DOHH2 (cell line): ENCODE results near the gene SEMA4C.

Source experiments
- H3F3A ChIP-seq: fragments of 200-600 bp; sonication (generic), shearing (Covaris generic); 2 replicates; pipeline ENCODE4 v1.6.0; 2016; ENCODE audit warnings: antibody characterized with exemption, mild to moderate bottlenecking; ENCODE audit not compliant: control insufficient read depth, insufficient read depth
- H3K27ac ChIP-seq: fragments of 200-600 bp; sonication (generic); 2 replicates; pipeline ENCODE4 v1.5.1; 2014; ENCODE audit warnings: low read depth, mild to moderate bottlenecking, low read length, moderate library complexity
- H3K27me3 ChIP-seq: fragments of 200-600 bp; sonication (generic); 2 replicates; pipeline ENCODE4 v1.6.1; 2014; ENCODE audit warnings: mild to moderate bottlenecking, low read length, mixed read lengths; ENCODE audit not compliant: control insufficient read depth
- H3K36me3 ChIP-seq: fragments of 200-600 bp; sonication (generic); 2 replicates; pipeline ENCODE4 v1.6.1; 2014; ENCODE audit warnings: mild to moderate bottlenecking, low read length, moderate library complexity, mixed read lengths; ENCODE audit not compliant: control insufficient read depth
- H3K4me1 ChIP-seq: fragments of 200-600 bp; sonication (generic); 2 replicates; pipeline ENCODE4 v1.6.1; 2014; ENCODE audit warnings: mild to moderate bottlenecking, low read length, mixed read lengths; ENCODE audit not compliant: control insufficient read depth
- H3K4me2 ChIP-seq: fragments of 200-600 bp; sonication (generic); 2 replicates; pipeline ENCODE4 v1.6.0; 2014; ENCODE audit warnings: mild to moderate bottlenecking, low read length, moderate library complexity
- H3K4me3 ChIP-seq: fragments of 200-600 bp; sonication (generic); 2 replicates; pipeline ENCODE4 v1.5.1; 2014; ENCODE audit warnings: mild to moderate bottlenecking, low read length, mixed read lengths
- H3K79me2 ChIP-seq: fragments of 200-600 bp; sonication (generic); 2 replicates; pipeline ENCODE4 v1.6.1; 2014; ENCODE audit warnings: mild to moderate bottlenecking, low read length, mixed read lengths; ENCODE audit not compliant: control insufficient read depth
- H3K9me2 ChIP-seq: fragments of 200-600 bp; sonication (generic); replicated peaks from 2 replicates; pipeline ENCODE4 v1.6.1; 2014; ENCODE audit warnings: mild to moderate bottlenecking, low read length, mixed read lengths; ENCODE audit not compliant: control insufficient read depth
- H3K9me3 ChIP-seq: fragments of 200-600 bp; sonication (generic); 2 replicates; pipeline ENCODE4 v1.6.1; 2014; ENCODE audit warnings: antibody characterized with exemption, low read length, mixed read lengths; ENCODE audit not compliant: control insufficient read depth, insufficient read depth
- H4K20me1 ChIP-seq: fragments of 200-600 bp; sonication (generic); 2 replicates; pipeline ENCODE4 v1.6.0; 2014; ENCODE audit warnings: low read depth, mild to moderate bottlenecking, antibody characterized with exemption, low read length, moderate library complexity; ENCODE audit not compliant: control insufficient read depth, insufficient read depth
- CTCF ChIP-seq: fragments of 200-600 bp; sonication (generic); IDR thresholded peaks from one replicate; pipeline ENCODE4 v1.5.1; 2014; ENCODE audit warnings: antibody characterized with exemption, mild to moderate bottlenecking, low read depth, low read length; ENCODE audit not compliant: poor library complexity, severe bottlenecking
- EZH2phosphoT487 ChIP-seq: fragments of 200-600 bp; sonication (generic); IDR thresholded peaks from 2 replicates; pipeline ENCODE4 v1.6.1; 2017; ENCODE audit warnings: borderline replicate concordance, mild to moderate bottlenecking, antibody characterized with exemption, low read length, moderate library complexity, mixed read lengths

The SEMA4C gene

GRCh38 chr2:96903815-96904214, 33.9 kb upstream of the SEMA4C start:
- TF ChIP-seq EZH2phosphoT487 (no peak), CTCF (no peak)
- H3K9me3 ChIP-seq, result no peaks in the 10 kb centered on the region
- no peaks in the 10 kb centered on the region for H4K20me1 ChIP-seq
- no peaks in the 10 kb centered on the region for H3F3A ChIP-seq
- no peaks in the 10 kb centered on the region for H3K79me2 ChIP-seq
- H3K36me3 ChIP-seq, result no peaks in the 10 kb centered on the region
- no peak overlapping the region for H3K4me3 ChIP-seq
- no peaks in the 10 kb centered on the region for H3K9me2 ChIP-seq
- H3K27ac ChIP-seq, result no peak overlapping the region
- no peaks in the 10 kb centered on the region for H3K4me1 ChIP-seq
- H3K4me2 ChIP-seq, result no peak overlapping the region
- H3K27me3 ChIP-seq, result no peaks in the 10 kb centered on the region

- H3K4me3 ChIP-seq, result no peak overlapping the region
- H3K9me3 ChIP-seq, result no peaks in the 10 kb centered on the region
- no peaks in the 10 kb centered on the region for H3K9me2 ChIP-seq
- H3K4me1 ChIP-seq, result no peaks in the 10 kb centered on the region
- H3K36me3 ChIP-seq, result no peaks in the 10 kb centered on the region
- TF ChIP-seq EZH2phosphoT487, result no peak
- TF ChIP-seq CTCF, result no peak
- H3K27me3 ChIP-seq, result no peaks in the 10 kb centered on the region
- no peaks in the 10 kb centered on the region for H3F3A ChIP-seq
- no peak overlapping the region for H3K4me2 ChIP-seq
- no peaks in the 10 kb centered on the region for H4K20me1 ChIP-seq
- H3K27ac ChIP-seq, result no peak overlapping the region
- no peaks in the 10 kb centered on the region for H3K79me2 ChIP-seq
Measured at GRCh38 chr2:96903318-96903717, 33.4 kb upstream of the SEMA4C start.

GRCh38 chr2:96900237-96900636, 30.4 kb upstream of the SEMA4C start:
- no peaks in the 10 kb centered on the region for H3K36me3 ChIP-seq
- H3K9me2 ChIP-seq, result no peaks in the 10 kb centered on the region
- H3K9me3 ChIP-seq, result no peaks in the 10 kb centered on the region
- TF ChIP-seq CTCF, result no peak
- no peak for TF ChIP-seq EZH2phosphoT487
- H3K79me2 ChIP-seq, result no peaks in the 10 kb centered on the region
- H3K4me3 ChIP-seq, result no peak overlapping the region
- no peaks in the 10 kb centered on the region for H4K20me1 ChIP-seq
- H3K27ac ChIP-seq, result no peak overlapping the region
- H3K4me2 ChIP-seq, result no peak overlapping the region
- peaks cover 3% of the 10 kb centered on the region; the same call in 1 of the 2 replicates for H3K27me3 ChIP-seq
- no peaks in the 10 kb centered on the region for H3K4me1 ChIP-seq
- H3F3A ChIP-seq, result no peaks in the 10 kb centered on the region

- no peak overlapping the region for H3K27ac ChIP-seq
- H3K27me3 ChIP-seq, result peaks cover 3% of the 10 kb centered on the region; the same call in 1 of the 2 replicates
- H3F3A ChIP-seq, result no peaks in the 10 kb centered on the region
- no peaks in the 10 kb centered on the region for H3K9me2 ChIP-seq
- H3K9me3 ChIP-seq, result no peaks in the 10 kb centered on the region
- no peak overlapping the region for H3K4me3 ChIP-seq
- H3K4me2 ChIP-seq, result no peak overlapping the region
- H3K36me3 ChIP-seq, result no peaks in the 10 kb centered on the region
- H3K79me2 ChIP-seq, result no peaks in the 10 kb centered on the region
- H3K4me1 ChIP-seq, result no peaks in the 10 kb centered on the region
- H4K20me1 ChIP-seq, result no peaks in the 10 kb centered on the region
- TF ChIP-seq EZH2phosphoT487 (no peak), CTCF (no peak)
Measured at GRCh38 chr2:96899413-96899741, 29.5 kb upstream of the SEMA4C start.
